Vagina (tissue), 2 donors: ENCODE measurements around the gene WIZ.

Experiments
- CTCF ChIP-seq, 3 experiments: fragments of 450-650 bp in 2 of 3; fragments of 200-600 bp in 1 of 3; sonication (generic) in 1 of 3; IDR thresholded peaks; one replicate each; pipeline ENCODE4 v1.5.1; 2017 to 2019; ENCODE audit warnings: antibody characterized with exemption in 3 of 3, mild to moderate bottlenecking in 2 of 3, moderate library complexity in 2 of 3
- POLR2AphosphoS5 ChIP-seq, 2 donors: sonication (generic); formaldehyde crosslinking; IDR thresholded peaks; one replicate each; pipeline ENCODE4 v1.9.0; 2017; ENCODE audit warnings: antibody characterized with exemption in 2 of 2, mild to moderate bottlenecking in 2 of 2, low read depth in 1 of 2; ENCODE audit not compliant: insufficient read depth in 1 of 2

- TF ChIP-seq CTCF (IDR thresholded peaks at IDR 0.05), result no peak
- TF ChIP-seq POLR2AphosphoS5 (IDR thresholded peaks at IDR 0.05; ENCODE audit: insufficient read depth in 1 of 2, low read depth in 1 of 2), result peak in 1 of 2 donors; percentile 62
These were observed 16.9 kb downstream of the WIZ start for GRCh38 chr19:15432629-15433518.
